GM19324 (cell line): ENCODE data around the gene PDE7B.

Experiments
- ATAC-seq: cut with Tn5 transposase; IDR thresholded peaks from one replicate; pipeline ENCODE4 v1.9.1; 2021; ENCODE audit warnings: mild to moderate bottlenecking, moderate library complexity; ENCODE audit not compliant: unreplicated experiment, low FRiP score

The PDE7B gene

GRCh38 chr6:135851442-135852271 lies at the start of gene PDE7B:
Gene PDE7B (plus strand): TSS chr6:135851701.
- ATAC-seq: no peak

- ATAC-seq: no peak
Measured at GRCh38 chr6:135801755-135802465, 49.6 kb upstream of the PDE7B start.

GRCh38 chr6:135810486-135810885 lies 41.0 kb upstream of the PDE7B start:
- no peak for ATAC-seq

GRCh38 chr6:135811170-135811569 lies 40.3 kb upstream of the PDE7B start:
- no peak for ATAC-seq

GRCh38 chr6:135811644-135812526 lies 39.6 kb upstream of the PDE7B start:
- ATAC-seq: no peak

- ATAC-seq: no peak
Measured at GRCh38 chr6:135813401-135813800, 38.1 kb upstream of the PDE7B start.

- no peak for ATAC-seq
Measured at GRCh38 chr6:135814043-135814442, 37.5 kb upstream of the PDE7B start.

- no peak for ATAC-seq
Measured at GRCh38 chr6:135815216-135815615, 36.3 kb upstream of the PDE7B start.

GRCh38 chr6:135817035-135817434 lies 34.5 kb upstream of the PDE7B start:
- no peak for ATAC-seq

- no peak for ATAC-seq
Measured at GRCh38 chr6:135819665-135820064, 31.8 kb upstream of the PDE7B start.

- ATAC-seq: no peak
Measured at GRCh38 chr6:135820340-135820739, 31.2 kb upstream of the PDE7B start.

GRCh38 chr6:135823851-135824250 lies 27.6 kb upstream of the PDE7B start:
- ATAC-seq: no peak

GRCh38 chr6:135826236-135826804 lies 25.2 kb upstream of the PDE7B start:
- no peak for ATAC-seq

GRCh38 chr6:135828021-135828420 lies 23.5 kb upstream of the PDE7B start:
- ATAC-seq: no peak

- ATAC-seq: no peak
Measured at GRCh38 chr6:135830452-135830881, 21.0 kb upstream of the PDE7B start.

- ATAC-seq: no peak
Measured at GRCh38 chr6:135831016-135831415, 20.5 kb upstream of the PDE7B start.

GRCh38 chr6:135832166-135832565 lies 19.3 kb upstream of the PDE7B start:
- ATAC-seq: no peak

- ATAC-seq: no peak
Measured at GRCh38 chr6:135833771-135834170, 17.7 kb upstream of the PDE7B start.

GRCh38 chr6:135837735-135838449 lies 13.6 kb upstream of the PDE7B start:
- no peak for ATAC-seq

- ATAC-seq: no peak
Measured at GRCh38 chr6:135839121-135839520, 12.4 kb upstream of the PDE7B start.
